SJCRH30 (cell line): Measurements from ENCODE around the gene LRRC53. TPM values are rescaled to one million over a fixed set of nuclear protein-coding genes. Genes with fewer than 3 reads are reported as not detected.

ENCODE experiments used
- DNase-seq, 2 experiments: peaks; one replicate each; pipeline ENCODE4 v3.0.0-alpha.2; 2015 to 2020
- H3K27ac ChIP-seq: fragments of 250-450 bp; sonication (Bioruptor Pico); 2 replicates; pipeline ENCODE4 v1.5.1; 2020; ENCODE audit warnings: mild to moderate bottlenecking, moderate library complexity
- H3K27me3 ChIP-seq: fragments of 250-450 bp; sonication (Bioruptor Pico); 2 replicates; pipeline ENCODE4 v1.5.1; 2020; ENCODE audit warnings: mild to moderate bottlenecking, moderate library complexity
- H3K36me3 ChIP-seq: fragments of 250-450 bp; sonication (Bioruptor Pico); 2 replicates; pipeline ENCODE4 v1.5.1; 2020; ENCODE audit warnings: mild to moderate bottlenecking, moderate library complexity
- H3K4me1 ChIP-seq: fragments of 250-450 bp; sonication (Bioruptor Pico); 2 replicates; pipeline ENCODE4 v1.5.1; 2020; ENCODE audit warnings: mild to moderate bottlenecking, moderate library complexity
- H3K4me3 ChIP-seq: fragments of 250-450 bp; sonication (Bioruptor Pico); 2 replicates; pipeline ENCODE4 v1.5.1; 2020; ENCODE audit warnings: mild to moderate bottlenecking, moderate library complexity
- H3K9me3 ChIP-seq: fragments of 250-450 bp; sonication (Bioruptor Pico); replicated peaks from 2 replicates; pipeline ENCODE4 v1.5.1; 2020; ENCODE audit warnings: mild to moderate bottlenecking, moderate library complexity
- total RNA-seq: library from RNA; depleted of rRNA; stranded (reverse); fragments of >200 nt; shearing (Covaris generic); gene quantifications from 2 replicates; pipeline ENCODE4 v1.2.3, GENCODE V29; 2014

The LRRC53 gene
- total RNA-seq, 1 experiment from 2014 or later, result not detected

GRCh38 chr1:74505928-74506710 lies 6.3 kb downstream of the LRRC53 start:
- 0 out of 2 replicates have a peak, but pooled peaks cover 2% of the 10 kb centered on the region for H3K9me3 ChIP-seq
- H3K27ac ChIP-seq, result no peak overlapping the region
- DNase-seq, result no peak
- no peaks in the 10 kb centered on the region for H3K4me1 ChIP-seq
- no peaks in the 10 kb centered on the region for H3K36me3 ChIP-seq
- no peaks in the 10 kb centered on the region for H3K27me3 ChIP-seq
- H3K4me3 ChIP-seq, result no peak overlapping the region

DNA sequence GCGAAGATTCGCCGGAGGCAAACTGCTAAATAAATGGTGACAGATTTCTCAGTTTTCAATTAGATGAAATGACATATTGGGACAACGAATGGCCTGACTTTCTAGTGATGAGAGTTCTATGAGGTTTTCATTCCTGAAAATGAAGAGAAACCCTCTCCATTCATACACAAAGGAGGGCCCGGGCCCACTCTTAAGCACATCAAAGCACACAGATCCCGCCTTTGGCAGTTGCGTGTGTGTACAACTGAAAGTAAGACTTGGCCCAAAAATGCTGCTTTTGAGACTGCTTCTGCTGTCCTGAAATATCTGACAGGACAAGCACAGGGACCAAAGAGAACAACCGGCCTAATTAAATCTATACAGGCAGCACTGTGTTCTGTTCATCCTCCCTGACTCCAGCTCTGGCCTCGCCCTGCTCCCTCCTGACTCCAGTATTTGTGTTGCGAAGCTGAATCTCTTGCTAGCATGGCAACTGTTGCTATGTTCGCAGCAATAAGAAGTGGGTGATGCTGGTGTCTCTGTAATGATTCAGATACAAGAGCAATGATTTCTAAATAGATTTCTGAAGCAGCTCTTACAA lies 7.4 kb downstream of the LRRC53 start:
- H3K9me3 ChIP-seq, result 0 out of 2 replicates have a peak, but pooled peaks cover 2% of the 10 kb centered on the region
- H3K36me3 ChIP-seq, result no peaks in the 10 kb centered on the region
- H3K4me3 ChIP-seq, result no peak overlapping the region
- no peak overlapping the region for H3K27ac ChIP-seq
- no peaks in the 10 kb centered on the region for H3K27me3 ChIP-seq
- no peak for DNase-seq
- no peaks in the 10 kb centered on the region for H3K4me1 ChIP-seq

- Histone ChIP-seq H3K9me3 (0 out of 2 replicates have a peak, but pooled peaks cover 2% of the 10 kb centered on the region), H3K36me3 (no peaks in the 10 kb centered on the region), H3K27me3 (no peaks in the 10 kb centered on the region), H3K4me3 (no peak overlapping the region), H3K4me1 (no peaks in the 10 kb centered on the region), H3K27ac (no peak overlapping the region)
- DNase-seq, result peak; percentile 44 to 76
Observed at GRCh38 chr1:74504125-74504932, 8.1 kb downstream of the LRRC53 start.

- H3K4me3 ChIP-seq, result no peak overlapping the region
- H3K27me3 ChIP-seq, result no peaks in the 10 kb centered on the region
- DNase-seq, result no peak
- H3K9me3 ChIP-seq, result 0 out of 2 replicates have a peak, but pooled peaks cover 2% of the 10 kb centered on the region
- no peak overlapping the region for H3K27ac ChIP-seq
- H3K36me3 ChIP-seq, result no peaks in the 10 kb centered on the region
- H3K4me1 ChIP-seq, result no peaks in the 10 kb centered on the region
Observed at GRCh38 chr1:74502858-74503257, 9.6 kb downstream of the LRRC53 start.

- no peak overlapping the region for H3K4me3 ChIP-seq
- peak; percentile 26 to 70 for DNase-seq
Observed at GRCh38 chr1:74502432-74502831, 10.0 kb downstream of the LRRC53 start.

DNA sequence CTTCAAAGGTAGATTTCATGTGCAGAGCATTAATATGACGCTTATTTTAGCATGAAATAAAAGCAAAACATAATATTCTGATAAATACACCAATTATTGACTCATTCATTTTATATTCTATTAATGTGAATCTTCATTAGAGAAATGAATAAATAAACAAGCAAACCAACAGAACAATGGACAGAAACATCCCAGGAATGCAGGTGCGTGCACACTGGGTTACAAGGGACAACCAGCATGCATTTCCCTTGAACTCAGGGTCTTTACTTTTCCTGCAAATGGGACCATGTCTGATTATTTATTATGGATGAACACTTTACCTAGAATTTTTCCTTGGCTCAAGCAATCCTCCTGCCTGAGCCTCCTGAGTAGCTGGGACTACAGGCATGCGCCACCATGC lies 13.5 kb downstream of the LRRC53 start:
- DNase-seq, result no peak
- H3K4me1 ChIP-seq, result no peaks in the 10 kb centered on the region
- no peaks in the 10 kb centered on the region for H3K27me3 ChIP-seq
- H3K4me3 ChIP-seq, result no peak overlapping the region
- H3K9me3 ChIP-seq, result 0 out of 2 replicates have a peak, but pooled peaks cover 2% of the 10 kb centered on the region
- no peaks in the 10 kb centered on the region for H3K36me3 ChIP-seq
- H3K27ac ChIP-seq, result no peak overlapping the region

More at GRCh38 chr1:74502432-74502831, 10.0 kb downstream of the LRRC53 start:
- Histone ChIP-seq H3K27ac (no peak overlapping the region), H3K4me1 (no peaks in the 10 kb centered on the region), H3K27me3 (no peaks in the 10 kb centered on the region), H3K9me3 (0 out of 2 replicates have a peak, but pooled peaks cover 2% of the 10 kb centered on the region), H3K36me3 (no peaks in the 10 kb centered on the region)

DNA sequence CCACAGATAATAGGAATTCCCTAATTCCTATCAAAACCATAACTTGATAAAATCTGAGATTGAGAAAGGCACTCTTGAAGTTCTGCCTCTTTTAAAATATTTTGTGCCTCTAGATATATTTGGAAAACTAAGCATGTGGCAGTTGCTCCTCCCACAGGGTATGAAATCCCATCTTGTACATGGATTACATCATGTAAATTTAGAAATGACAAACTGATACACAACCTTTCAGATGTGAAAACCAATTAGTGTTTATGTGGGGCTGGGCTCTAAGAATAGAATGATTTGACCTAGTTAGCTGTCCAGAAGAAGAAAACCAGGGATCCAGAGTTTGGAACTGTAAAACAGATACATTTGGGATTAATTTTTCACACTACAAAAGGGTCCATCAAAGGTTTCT lies 15.7 kb downstream of the LRRC53 start:
- Histone ChIP-seq H3K36me3 (no peaks in the 10 kb centered on the region), H3K27me3 (no peaks in the 10 kb centered on the region), H3K9me3 (no peaks in the 10 kb centered on the region), H3K4me1 (no peaks in the 10 kb centered on the region), H3K4me3 (no peak overlapping the region), H3K27ac (no peak overlapping the region)
- DNase-seq, result no peak

GRCh38 chr1:74486036-74486435 lies 26.4 kb downstream of the LRRC53 start:
- H3K4me3 ChIP-seq, result no peak overlapping the region
- H3K27me3 ChIP-seq, result no peaks in the 10 kb centered on the region; the same call in 1 of the 2 replicates
- no peaks in the 10 kb centered on the region for H3K36me3 ChIP-seq
- no peaks in the 10 kb centered on the region for H3K4me1 ChIP-seq
- H3K9me3 ChIP-seq, result no peaks in the 10 kb centered on the region
- DNase-seq, result no peak
- H3K27ac ChIP-seq, result no peak overlapping the region

GRCh38 chr1:74485622-74486021 lies 26.8 kb downstream of the LRRC53 start:
- H3K4me3 ChIP-seq, result no peak overlapping the region
- H3K36me3 ChIP-seq, result no peaks in the 10 kb centered on the region
- H3K27me3 ChIP-seq, result no peaks in the 10 kb centered on the region; the same call in 1 of the 2 replicates
- H3K9me3 ChIP-seq, result no peaks in the 10 kb centered on the region
- H3K27ac ChIP-seq, result no peak overlapping the region
- H3K4me1 ChIP-seq, result no peaks in the 10 kb centered on the region
- no peak for DNase-seq

- H3K27ac ChIP-seq, result no peak overlapping the region
Observed at GRCh38 chr1:74481607-74482006, 30.8 kb downstream of the LRRC53 start.

GRCh38 chr1:74480068-74480467 lies 32.3 kb downstream of the LRRC53 start:
- no peak for DNase-seq

More at GRCh38 chr1:74481607-74482006, 30.8 kb downstream of the LRRC53 start:
- Histone ChIP-seq H3K9me3 (no peaks in the 10 kb centered on the region), H3K4me1 (no peaks in the 10 kb centered on the region), H3K36me3 (no peaks in the 10 kb centered on the region), H3K27me3 (peaks cover 6% of the 10 kb centered on the region), H3K4me3 (no peak overlapping the region)
- no peak for DNase-seq

DNA sequence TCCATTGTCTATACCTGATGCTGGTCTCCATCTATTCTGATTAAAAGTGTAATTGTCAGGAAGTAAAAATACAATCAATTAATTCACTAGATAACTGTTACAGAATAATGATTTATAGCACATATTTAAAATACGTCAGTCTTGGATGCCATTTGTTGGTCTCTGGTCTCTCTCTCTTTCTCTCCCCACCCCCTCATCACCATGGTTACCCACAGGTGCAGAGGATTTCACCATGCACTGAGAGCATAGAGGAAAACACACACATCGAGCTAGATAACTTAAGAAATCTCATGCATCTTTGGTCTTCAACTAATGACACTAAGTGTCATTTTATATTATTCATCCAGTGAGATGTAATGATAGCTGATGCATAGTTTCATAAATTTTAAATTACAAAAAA lies 33.4 kb downstream of the LRRC53 start:
- Histone ChIP-seq H3K4me1 (no peaks in the 10 kb centered on the region), H3K27ac (no peak overlapping the region), H3K4me3 (no peak overlapping the region), H3K36me3 (no peaks in the 10 kb centered on the region), H3K27me3 (peaks cover 10% of the 10 kb centered on the region), H3K9me3 (no peaks in the 10 kb centered on the region)
- no peak for DNase-seq

More at GRCh38 chr1:74480068-74480467, 32.3 kb downstream of the LRRC53 start:
- H3K4me3 ChIP-seq, result no peak overlapping the region
- H3K4me1 ChIP-seq, result no peaks in the 10 kb centered on the region
- no peak overlapping the region for H3K27ac ChIP-seq
- no peaks in the 10 kb centered on the region for H3K9me3 ChIP-seq
- H3K27me3 ChIP-seq, result peaks cover 10% of the 10 kb centered on the region
- H3K36me3 ChIP-seq, result no peaks in the 10 kb centered on the region

DNA sequence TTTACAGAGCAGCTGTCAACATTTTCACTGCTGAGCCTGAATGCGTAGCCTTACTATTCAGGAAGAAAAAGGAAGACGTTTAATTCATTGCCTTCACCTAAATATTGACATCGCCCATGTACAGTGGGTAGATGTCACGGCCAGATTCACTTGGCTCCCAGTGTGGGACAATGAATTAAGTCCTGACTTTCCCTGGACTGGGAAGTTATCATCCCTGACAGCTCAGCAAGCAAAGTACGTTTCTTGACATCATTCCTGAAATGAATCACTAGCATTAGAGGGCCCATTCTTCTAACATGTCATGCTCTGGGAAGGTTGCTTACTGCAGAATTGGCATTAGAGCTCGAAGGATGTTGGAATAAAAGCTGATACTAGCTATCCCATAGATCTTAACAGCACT lies 37.8 kb downstream of the LRRC53 start:
- Histone ChIP-seq H3K36me3 (no peaks in the 10 kb centered on the region), H3K9me3 (no peaks in the 10 kb centered on the region), H3K27me3 (peaks cover 10% of the 10 kb centered on the region), H3K4me1 (no peaks in the 10 kb centered on the region), H3K27ac (no peak overlapping the region), H3K4me3 (no peak overlapping the region)
- no peak for DNase-seq

- DNase-seq, result no peak
- Histone ChIP-seq H3K4me3 (no peak overlapping the region), H3K27me3 (0 out of 2 replicates have a peak, but pooled peaks cover 4% of the 10 kb centered on the region), H3K36me3 (no peaks in the 10 kb centered on the region), H3K4me1 (no peaks in the 10 kb centered on the region), H3K9me3 (no peaks in the 10 kb centered on the region), H3K27ac (no peak overlapping the region)
Observed at GRCh38 chr1:74471470-74471869, 40.9 kb downstream of the LRRC53 start.

- Histone ChIP-seq H3K36me3 (no peaks in the 10 kb centered on the region), H3K27me3 (0 out of 2 replicates have a peak, but pooled peaks cover 2% of the 10 kb centered on the region)
Observed at GRCh38 chr1:74470936-74471335, 41.5 kb downstream of the LRRC53 start.

More at GRCh38 chr1:74470936-74471335, 41.5 kb downstream of the LRRC53 start:
- Histone ChIP-seq H3K4me1 (no peaks in the 10 kb centered on the region), H3K9me3 (no peaks in the 10 kb centered on the region), H3K4me3 (no peak overlapping the region), H3K27ac (no peak overlapping the region)
- peak in 1 of 2 experiments; percentile 9 for DNase-seq
